Panc1 (cell line): Measurements from ENCODE around the gene ZC3H7B.

ENCODE experiments used
- POLR2AphosphoS5 ChIP-seq: IDR thresholded peaks from 2 replicates; pipeline ENCODE4 v1.6.1; 2012; ENCODE audit warnings: mild to moderate bottlenecking, low read depth, low read length, moderate library complexity
- TF ChIP-seq, protein P1 (sequence below): fragments of 450-650 bp; IDR thresholded peaks from 2 replicates; pipeline ENCODE4 v1.5.1; 2017; ENCODE audit warnings: mild to moderate bottlenecking
- TF ChIP-seq, protein P2 (sequence below), 2 experiments: IDR thresholded peaks; 2 replicates each; pipeline ENCODE4 v1.6.1; 2011 to 2012; ENCODE audit warnings: low read depth in 2 of 2, control low read depth in 1 of 2, low read length in 1 of 2, mild to moderate bottlenecking in 1 of 2, moderate library complexity in 1 of 2; ENCODE audit not compliant: insufficient read depth in 1 of 2

DNA sequence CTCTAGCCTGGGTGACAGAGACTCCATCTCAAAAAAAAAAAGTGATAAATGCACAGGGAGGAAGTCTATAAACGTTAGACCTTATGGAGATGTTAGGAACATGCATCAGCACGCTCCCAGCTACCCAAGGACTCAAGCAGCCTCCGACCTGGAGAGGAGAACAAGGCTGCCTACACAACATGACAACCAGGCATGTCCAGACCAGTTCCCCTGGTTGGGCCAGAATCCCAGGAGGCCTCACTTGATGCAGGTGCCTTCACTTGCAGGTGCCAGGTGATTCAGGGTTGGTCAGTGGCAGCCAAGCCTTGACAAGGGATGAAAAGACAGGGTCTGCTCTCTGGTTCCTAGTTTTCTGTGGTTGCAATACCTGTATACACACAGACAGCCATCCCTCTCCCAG lies 21.3 kb upstream of the ZC3H7B start:
- TF ChIP-seq, protein P1, sequence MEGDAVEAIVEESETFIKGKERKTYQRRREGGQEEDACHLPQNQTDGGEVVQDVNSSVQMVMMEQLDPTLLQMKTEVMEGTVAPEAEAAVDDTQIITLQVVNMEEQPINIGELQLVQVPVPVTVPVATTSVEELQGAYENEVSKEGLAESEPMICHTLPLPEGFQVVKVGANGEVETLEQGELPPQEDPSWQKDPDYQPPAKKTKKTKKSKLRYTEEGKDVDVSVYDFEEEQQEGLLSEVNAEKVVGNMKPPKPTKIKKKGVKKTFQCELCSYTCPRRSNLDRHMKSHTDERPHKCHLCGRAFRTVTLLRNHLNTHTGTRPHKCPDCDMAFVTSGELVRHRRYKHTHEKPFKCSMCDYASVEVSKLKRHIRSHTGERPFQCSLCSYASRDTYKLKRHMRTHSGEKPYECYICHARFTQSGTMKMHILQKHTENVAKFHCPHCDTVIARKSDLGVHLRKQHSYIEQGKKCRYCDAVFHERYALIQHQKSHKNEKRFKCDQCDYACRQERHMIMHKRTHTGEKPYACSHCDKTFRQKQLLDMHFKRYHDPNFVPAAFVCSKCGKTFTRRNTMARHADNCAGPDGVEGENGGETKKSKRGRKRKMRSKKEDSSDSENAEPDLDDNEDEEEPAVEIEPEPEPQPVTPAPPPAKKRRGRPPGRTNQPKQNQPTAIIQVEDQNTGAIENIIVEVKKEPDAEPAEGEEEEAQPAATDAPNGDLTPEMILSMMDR: no peak
- TF ChIP-seq POLR2AphosphoS5: no peak
- TF ChIP-seq, protein P2, sequence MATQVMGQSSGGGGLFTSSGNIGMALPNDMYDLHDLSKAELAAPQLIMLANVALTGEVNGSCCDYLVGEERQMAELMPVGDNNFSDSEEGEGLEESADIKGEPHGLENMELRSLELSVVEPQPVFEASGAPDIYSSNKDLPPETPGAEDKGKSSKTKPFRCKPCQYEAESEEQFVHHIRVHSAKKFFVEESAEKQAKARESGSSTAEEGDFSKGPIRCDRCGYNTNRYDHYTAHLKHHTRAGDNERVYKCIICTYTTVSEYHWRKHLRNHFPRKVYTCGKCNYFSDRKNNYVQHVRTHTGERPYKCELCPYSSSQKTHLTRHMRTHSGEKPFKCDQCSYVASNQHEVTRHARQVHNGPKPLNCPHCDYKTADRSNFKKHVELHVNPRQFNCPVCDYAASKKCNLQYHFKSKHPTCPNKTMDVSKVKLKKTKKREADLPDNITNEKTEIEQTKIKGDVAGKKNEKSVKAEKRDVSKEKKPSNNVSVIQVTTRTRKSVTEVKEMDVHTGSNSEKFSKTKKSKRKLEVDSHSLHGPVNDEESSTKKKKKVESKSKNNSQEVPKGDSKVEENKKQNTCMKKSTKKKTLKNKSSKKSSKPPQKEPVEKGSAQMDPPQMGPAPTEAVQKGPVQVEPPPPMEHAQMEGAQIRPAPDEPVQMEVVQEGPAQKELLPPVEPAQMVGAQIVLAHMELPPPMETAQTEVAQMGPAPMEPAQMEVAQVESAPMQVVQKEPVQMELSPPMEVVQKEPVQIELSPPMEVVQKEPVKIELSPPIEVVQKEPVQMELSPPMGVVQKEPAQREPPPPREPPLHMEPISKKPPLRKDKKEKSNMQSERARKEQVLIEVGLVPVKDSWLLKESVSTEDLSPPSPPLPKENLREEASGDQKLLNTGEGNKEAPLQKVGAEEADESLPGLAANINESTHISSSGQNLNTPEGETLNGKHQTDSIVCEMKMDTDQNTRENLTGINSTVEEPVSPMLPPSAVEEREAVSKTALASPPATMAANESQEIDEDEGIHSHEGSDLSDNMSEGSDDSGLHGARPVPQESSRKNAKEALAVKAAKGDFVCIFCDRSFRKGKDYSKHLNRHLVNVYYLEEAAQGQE (IDR thresholded peaks at IDR 0.05; ENCODE audit: insufficient read depth in 1 of 2, low read depth in 2 of 2, low read length in 1 of 2): no peak
